GM12874 (cell line): ENCODE measurements around the gene SPTLC3.

Experiments
- CTCF ChIP-seq: IDR thresholded peaks from 2 replicates; pipeline ENCODE4 v1.5.1; 2011; ENCODE audit warnings: low read depth, mild to moderate bottlenecking, control low read depth, low read length, moderate library complexity; ENCODE audit not compliant: insufficient read depth

SPTLC3 gene

GRCh38 chr20:13059398-13060136 lies 50.8 kb downstream of the SPTLC3 start:
- TF ChIP-seq CTCF = no peak

- TF ChIP-seq CTCF = no peak
Measured at GRCh38 chr20:13060327-13060726, 51.6 kb downstream of the SPTLC3 start.

- no peak for TF ChIP-seq CTCF
Measured at GRCh38 chr20:13061381-13061780, 52.6 kb downstream of the SPTLC3 start.

- TF ChIP-seq CTCF = no peak
Measured at GRCh38 chr20:13062789-13063188, 54.0 kb downstream of the SPTLC3 start.

- TF ChIP-seq CTCF = no peak
Measured at GRCh38 chr20:13068336-13068735, 59.6 kb downstream of the SPTLC3 start.

- TF ChIP-seq CTCF = no peak
Measured at GRCh38 chr20:13081877-13082276, 73.1 kb downstream of the SPTLC3 start.

- no peak for TF ChIP-seq CTCF
Measured at GRCh38 chr20:13082378-13082777, 73.6 kb downstream of the SPTLC3 start.
